WTC11 (cell line): ENCODE measurements around the gene NEDD9.

Source experiments
- CTCF ChIP-seq: fragments of 200-600 bp; IDR thresholded peaks from 2 replicates; pipeline ENCODE4 v1.8.0; 2022; ENCODE audit warnings: antibody characterized with exemption
- ESRRA ChIP-seq: sonication (generic); formaldehyde crosslinking; IDR thresholded peaks from 2 replicates; pipeline ENCODE4 v1.8.1; 2022; ENCODE audit warnings: mild to moderate bottlenecking, missing genetic modification reagents, borderline replicate concordance
- KAT7 ChIP-seq: sonication (generic); formaldehyde crosslinking; IDR thresholded peaks from 2 replicates; pipeline ENCODE4 v1.8.1; 2023; ENCODE audit warnings: missing genetic modification reagents, mild to moderate bottlenecking, borderline replicate concordance
- NFYB ChIP-seq: sonication (generic); formaldehyde crosslinking; conservative IDR thresholded peaks from 2 replicates; pipeline ENCODE4 v1.8.0; 2022; ENCODE audit warnings: low read depth, missing genetic modification reagents

- TF ChIP-seq ESRRA (no peak), KAT7 (CRISPR knock-in tag) (no peak), NFYB (no peak), CTCF (no peak)
These were observed 46.8 kb upstream of the NEDD9 start for GRCh38 chr6:11279284-11279689.
